22Rv1 (cell line): ENCODE measurements around the gene ABCF3.

ENCODE experiments used
- ZFX ChIP-seq: fragments of 450-650 bp; IDR thresholded peaks from 2 replicates; pipeline ENCODE4 v1.6.1; 2017; ENCODE audit warnings: antibody characterized with exemption, borderline replicate concordance
- TF ChIP-seq, protein P1 (sequence below): fragments of 450-650 bp; IDR thresholded peaks from 2 replicates; pipeline ENCODE4 v1.5.1; 2017; ENCODE audit warnings: mild to moderate bottlenecking

DNA sequence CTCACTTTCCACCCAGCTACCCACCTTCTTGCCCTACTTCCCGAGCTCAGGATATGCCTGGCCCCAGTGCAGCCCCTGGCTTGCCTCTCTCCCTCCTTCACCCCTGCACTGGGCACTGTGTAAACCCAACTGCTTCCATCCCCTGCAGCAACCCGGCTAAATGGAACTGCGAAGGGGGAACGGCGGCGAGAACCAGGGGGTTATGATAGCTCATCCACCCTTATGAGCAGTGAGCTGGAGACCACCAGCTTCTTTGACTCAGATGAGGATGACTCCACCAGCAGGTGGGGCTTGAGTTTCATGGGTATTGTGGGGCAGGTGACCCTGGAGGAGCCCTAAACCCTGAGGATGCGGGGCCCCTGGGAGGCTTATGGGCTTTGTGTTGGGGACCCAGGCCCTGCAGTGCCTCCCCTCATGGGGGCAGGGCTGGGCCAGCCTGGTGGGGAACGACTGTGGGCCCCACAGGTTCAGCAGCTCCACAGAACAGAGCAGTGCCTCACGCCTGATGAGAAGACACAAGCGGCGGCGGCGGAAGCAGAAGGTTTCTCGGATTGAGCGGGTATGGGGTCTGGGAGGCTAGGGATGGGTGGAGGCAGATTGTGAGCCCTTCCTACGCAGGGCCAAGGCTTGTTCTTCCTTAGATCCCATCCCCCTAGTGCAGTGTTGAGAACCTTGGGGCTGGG is 21.2 kb upstream of the ABCF3 start:
- TF ChIP-seq, protein P1, sequence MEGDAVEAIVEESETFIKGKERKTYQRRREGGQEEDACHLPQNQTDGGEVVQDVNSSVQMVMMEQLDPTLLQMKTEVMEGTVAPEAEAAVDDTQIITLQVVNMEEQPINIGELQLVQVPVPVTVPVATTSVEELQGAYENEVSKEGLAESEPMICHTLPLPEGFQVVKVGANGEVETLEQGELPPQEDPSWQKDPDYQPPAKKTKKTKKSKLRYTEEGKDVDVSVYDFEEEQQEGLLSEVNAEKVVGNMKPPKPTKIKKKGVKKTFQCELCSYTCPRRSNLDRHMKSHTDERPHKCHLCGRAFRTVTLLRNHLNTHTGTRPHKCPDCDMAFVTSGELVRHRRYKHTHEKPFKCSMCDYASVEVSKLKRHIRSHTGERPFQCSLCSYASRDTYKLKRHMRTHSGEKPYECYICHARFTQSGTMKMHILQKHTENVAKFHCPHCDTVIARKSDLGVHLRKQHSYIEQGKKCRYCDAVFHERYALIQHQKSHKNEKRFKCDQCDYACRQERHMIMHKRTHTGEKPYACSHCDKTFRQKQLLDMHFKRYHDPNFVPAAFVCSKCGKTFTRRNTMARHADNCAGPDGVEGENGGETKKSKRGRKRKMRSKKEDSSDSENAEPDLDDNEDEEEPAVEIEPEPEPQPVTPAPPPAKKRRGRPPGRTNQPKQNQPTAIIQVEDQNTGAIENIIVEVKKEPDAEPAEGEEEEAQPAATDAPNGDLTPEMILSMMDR = no peak
- TF ChIP-seq ZFX = no peak
